IPS DF 4.7 (cell line): ENCODE data around the gene APOH.
A peak's percentile ranks its signal among the peaks of the same experiment; 100 is the strongest.
"Not testable (repeated sequence)": the region's sequence is repeated elsewhere in the genome, so short reads cannot be mapped to it uniquely, and the experiment has no call there.

Source experiments
- DNase-seq: peaks from one replicate; pipeline ENCODE4 v3.0.0-alpha.2; 2013; ENCODE audit warnings: low spot score; ENCODE audit errors: extremely low read depth

APOH gene

GRCh38 chr17:66228887-66229782 is at the start of gene APOH:
TSS of gene APOH (minus strand) at chr17:66229415. CDS start at chr17:66229379, 36 bp downstream.
- no peak for DNase-seq

- no peak for DNase-seq
Observed at GRCh38 chr17:66277191-66277590, 48.0 kb upstream of the APOH start.

- DNase-seq = no peak
Observed at GRCh38 chr17:66276328-66276937, 47.2 kb upstream of the APOH start.

GRCh38 chr17:66275651-66276050 is 46.4 kb upstream of the APOH start:
- no peak for DNase-seq

GRCh38 chr17:66273586-66273848 is 44.3 kb upstream of the APOH start:
- DNase-seq = no peak

- no peak for DNase-seq
Observed at GRCh38 chr17:66272811-66273585, 43.8 kb upstream of the APOH start.

- DNase-seq = no peak
Observed at GRCh38 chr17:66271512-66271911, 42.3 kb upstream of the APOH start.

- DNase-seq = no peak
Observed at GRCh38 chr17:66270106-66270505, 40.9 kb upstream of the APOH start.

- DNase-seq = no peak
Observed at GRCh38 chr17:66268247-66268927, 39.2 kb upstream of the APOH start.

GRCh38 chr17:66264696-66265095 is 35.5 kb upstream of the APOH start:
- DNase-seq = no peak

GRCh38 chr17:66262767-66263166 is 33.6 kb upstream of the APOH start:
- DNase-seq = no peak

- no peak for DNase-seq
Observed at GRCh38 chr17:66260688-66261087, 31.5 kb upstream of the APOH start.

GRCh38 chr17:66260275-66260674 is 31.1 kb upstream of the APOH start:
- DNase-seq = no peak

- no peak for DNase-seq
Observed at GRCh38 chr17:66255527-66255971, 26.3 kb upstream of the APOH start.

- peak; percentile 33 for DNase-seq
Observed at GRCh38 chr17:66255112-66255511, 25.9 kb upstream of the APOH start.

- not testable (repeated sequence) for DNase-seq
Observed at GRCh38 chr17:66253458-66253857, 24.2 kb upstream of the APOH start.

GRCh38 chr17:66250686-66251085 is 21.5 kb upstream of the APOH start:
- DNase-seq = no peak

GRCh38 chr17:66248285-66248684 is 19.1 kb upstream of the APOH start:
- DNase-seq = no peak

GRCh38 chr17:66241839-66242238 is 12.6 kb upstream of the APOH start:
- DNase-seq = no peak

GRCh38 chr17:66240630-66241029 is 11.4 kb upstream of the APOH start:
- DNase-seq = no peak

GRCh38 chr17:66240013-66240412 is 10.8 kb upstream of the APOH start:
- no peak for DNase-seq
